Measurements from ENCODE around the gene NCOA6. TPM values are rescaled to one million over a fixed set of nuclear protein-coding genes. Genes with fewer than 3 reads are reported as not detected.

Gene NCOA6
- total RNA-seq, 3 donors from 2014 or later (not counting 1 experiment from before 2014, with no cell fraction given), result 34.7 to 41.6 (median 37.0) TPM

- peak within 1 kb of the TSS; percentile 56 for H3K27ac ChIP-seq (ENCODE audit: low read length)
- H3K4me1 ChIP-seq (ENCODE audit: control insufficient read depth, insufficient read depth, low read length), result peaks cover 27% of the 10 kb centered on the region
- peak within 1 kb of the TSS; percentile 94 for H3K4me3 Mint-ChIP-seq
- H3K9me3 Mint-ChIP-seq, result no peaks in the 10 kb centered on the region
- no peaks in the 10 kb centered on the region for H3K9me3 ChIP-seq (ENCODE audit: control insufficient read depth, insufficient read depth, low read length)
- peak within 1 kb of the TSS; percentile 94 to 98 for H3K27ac Mint-ChIP-seq
- no peaks in the 10 kb centered on the region for H3K36me3 Mint-ChIP-seq
- peaks cover 0 to 12% of the 10 kb centered on the region in 2 donors for H3K27me3 Mint-ChIP-seq (ENCODE audit: low read depth in 2 of 2)
- 2% methylated on average over 82 of the region's 82 CpGs for WGBS (ENCODE audit: insufficient coverage)
- H3K4me3 ChIP-seq (ENCODE audit: low read length), result peak within 1 kb of the TSS; percentile 56
- DNase-seq (peak; percentile 88 to 95), ATAC-seq (peak; percentile 65 to 82 (median 71))
- H3K4me1 Mint-ChIP-seq, result peaks cover 16 to 27% of the 10 kb centered on the region in 2 donors
- H3K27me3 ChIP-seq (ENCODE audit: control insufficient read depth, insufficient read depth, low read length), result no peaks in the 10 kb centered on the region
- H3K36me3 ChIP-seq (ENCODE audit: control insufficient read depth, insufficient read depth, low read length), result no peaks in the 10 kb centered on the region
- TF ChIP-seq, protein P1, sequence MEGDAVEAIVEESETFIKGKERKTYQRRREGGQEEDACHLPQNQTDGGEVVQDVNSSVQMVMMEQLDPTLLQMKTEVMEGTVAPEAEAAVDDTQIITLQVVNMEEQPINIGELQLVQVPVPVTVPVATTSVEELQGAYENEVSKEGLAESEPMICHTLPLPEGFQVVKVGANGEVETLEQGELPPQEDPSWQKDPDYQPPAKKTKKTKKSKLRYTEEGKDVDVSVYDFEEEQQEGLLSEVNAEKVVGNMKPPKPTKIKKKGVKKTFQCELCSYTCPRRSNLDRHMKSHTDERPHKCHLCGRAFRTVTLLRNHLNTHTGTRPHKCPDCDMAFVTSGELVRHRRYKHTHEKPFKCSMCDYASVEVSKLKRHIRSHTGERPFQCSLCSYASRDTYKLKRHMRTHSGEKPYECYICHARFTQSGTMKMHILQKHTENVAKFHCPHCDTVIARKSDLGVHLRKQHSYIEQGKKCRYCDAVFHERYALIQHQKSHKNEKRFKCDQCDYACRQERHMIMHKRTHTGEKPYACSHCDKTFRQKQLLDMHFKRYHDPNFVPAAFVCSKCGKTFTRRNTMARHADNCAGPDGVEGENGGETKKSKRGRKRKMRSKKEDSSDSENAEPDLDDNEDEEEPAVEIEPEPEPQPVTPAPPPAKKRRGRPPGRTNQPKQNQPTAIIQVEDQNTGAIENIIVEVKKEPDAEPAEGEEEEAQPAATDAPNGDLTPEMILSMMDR (IDR thresholded peaks at IDR 0.05), result no peak
- intact Hi-C loops (cut with micrococcal nuclease), result loop anchor here (5.0 to 10.0 kb wide), 2 partner anchors 142 to 170 kb away; no protein-coding TSS in a partner anchor
Observed at GRCh38 chr20:34704177-34705007, 121.1 kb downstream of the NCOA6 start, which contains the start of gene TP53INP2. Gene TP53INP2, plus strand, starts transcription at chr20:34704344. Its CDS starts 4,396 bp downstream, at chr20:34708740.

- intact Hi-C loops (cut with micrococcal nuclease), result loop anchor here (10.0 kb wide), 1 partner anchor 169 kb away; no protein-coding TSS in a partner anchor
Observed at GRCh38 chr20:34703424-34704176, 121.9 kb downstream of the NCOA6 start.

GRCh38 chr20:34703061-34703423 is 122.4 kb downstream of the NCOA6 start:
- WGBS (ENCODE audit: insufficient coverage), result 33% methylated on average over 3 of the region's 3 CpGs
- ATAC-seq (no peak), DNase-seq (no peak)
- intact Hi-C loops (cut with micrococcal nuclease), result loop anchor here (10.0 kb wide), 1 partner anchor 168 kb away; no protein-coding TSS in a partner anchor
- no peaks in the 10 kb centered on the region for H3K36me3 ChIP-seq (ENCODE audit: control insufficient read depth, insufficient read depth, low read length)
- no peaks in the 10 kb centered on the region for H3K9me3 ChIP-seq (ENCODE audit: control insufficient read depth, insufficient read depth, low read length)
- Mint-ChIP-seq H3K4me1 (peaks cover 16 to 19% of the 10 kb centered on the region in 2 donors), H3K27me3 (ENCODE audit: low read depth in 2 of 2) (peaks cover 0 to 12% of the 10 kb centered on the region in 2 donors), H3K4me3 (peak overlapping the region; percentile 94), H3K9me3 (no peaks in the 10 kb centered on the region), H3K36me3 (no peaks in the 10 kb centered on the region), H3K27ac (peak overlapping the region; percentile 94 to 98)
- H3K27me3 ChIP-seq (ENCODE audit: control insufficient read depth, insufficient read depth, low read length), result no peaks in the 10 kb centered on the region
- peaks cover 20% of the 10 kb centered on the region for H3K4me1 ChIP-seq (ENCODE audit: control insufficient read depth, insufficient read depth, low read length)
- no peak overlapping the region for H3K4me3 ChIP-seq (ENCODE audit: low read length)
- H3K27ac ChIP-seq (ENCODE audit: low read length), result no peak overlapping the region
- TF ChIP-seq, protein P1 (IDR thresholded peaks at IDR 0.05), result no peak

More at GRCh38 chr20:34703424-34704176, 121.9 kb downstream of the NCOA6 start:
- Mint-ChIP-seq H3K27ac (peak overlapping the region; percentile 94 to 98), H3K27me3 (ENCODE audit: low read depth in 2 of 2) (peaks cover 0 to 12% of the 10 kb centered on the region in 2 donors), H3K36me3 (no peaks in the 10 kb centered on the region), H3K9me3 (no peaks in the 10 kb centered on the region), H3K4me3 (peak overlapping the region; percentile 94), H3K4me1 (peaks cover 16 to 23% of the 10 kb centered on the region in 2 donors)
- 2% methylated on average over 23 of the region's 38 CpGs for WGBS (ENCODE audit: insufficient coverage)
- Histone ChIP-seq H3K36me3 (ENCODE audit: control insufficient read depth, insufficient read depth, low read length) (no peaks in the 10 kb centered on the region), H3K9me3 (ENCODE audit: control insufficient read depth, insufficient read depth, low read length) (no peaks in the 10 kb centered on the region), H3K4me1 (ENCODE audit: control insufficient read depth, insufficient read depth, low read length) (peaks cover 23% of the 10 kb centered on the region), H3K27ac (ENCODE audit: low read length) (peak overlapping the region; percentile 56), H3K27me3 (ENCODE audit: control insufficient read depth, insufficient read depth, low read length) (no peaks in the 10 kb centered on the region), H3K4me3 (ENCODE audit: low read length) (peak overlapping the region; percentile 56)
- TF ChIP-seq, protein P1 (IDR thresholded peaks at IDR 0.05), result no peak
- ATAC-seq (no peak), DNase-seq (peak; percentile 28 to 53)
